HEK293 (cell line): ENCODE measurements around the gene DCHS1.
A peak's percentile ranks its signal among the peaks of the same experiment; 100 is the strongest.

Source experiments
- CTCF ChIA-PET: fragments of 350-600 bp; formaldehyde crosslinking; extraction: SDS; loops from one replicate; lab custom pipeline; 2021; ENCODE audit warnings: antibody characterized with exemption; lab: Yijun Ruan, JAX
- POLR2A ChIA-PET: fragments of 300-600 bp; formaldehyde crosslinking; extraction: SDS; loops from one replicate; lab custom pipeline; 2020; ENCODE audit warnings: antibody characterized with exemption, inconsistent platforms; lab: Yijun Ruan, JAX
- H3K27ac ChIP-seq: fragments of 200-500 bp; sonication (Bioruptor generic); 2 replicates; pipeline ENCODE4 v1.5.1; 2014; ENCODE audit warnings: low read depth, low read length, control low read depth, inconsistent platforms; ENCODE audit errors: extremely low read depth
- H3K36me3 ChIP-seq, 2 experiments: fragments of 200-500 bp in 1 of 2; sonication (Bioruptor generic) in 1 of 2; 1 replicate in 1 of 2; 2 replicates in 1 of 2; pipeline ENCODE4 v1.5.1; 2014 to 2017; ENCODE audit warnings: inconsistent platforms in 2 of 2, low read length in 2 of 2; ENCODE audit not compliant: control insufficient read depth in 2 of 2, insufficient read depth in 1 of 2
- H3K4me1 ChIP-seq: fragments of 200-500 bp; sonication (Bioruptor generic); 2 replicates; pipeline ENCODE4 v1.5.1; 2014; ENCODE audit warnings: mild to moderate bottlenecking, low read length, inconsistent platforms; ENCODE audit not compliant: control insufficient read depth, insufficient read depth
- H3K4me3 ChIP-seq: 2 replicates; pipeline ENCODE4 v1.5.1; 2011; ENCODE audit warnings: low read depth, mild to moderate bottlenecking, control low read depth, low read length, moderate library complexity
- H3K9me3 ChIP-seq: fragments of 200-500 bp; sonication (Bioruptor generic); 2 replicates; pipeline ENCODE4 v1.5.1; 2014; ENCODE audit warnings: low read depth, low read length, inconsistent platforms; ENCODE audit not compliant: control insufficient read depth, insufficient read depth
- CTCF ChIP-seq: fragments of 450-650 bp; formaldehyde crosslinking; IDR thresholded peaks from 2 replicates; pipeline ENCODE4 v1.5.1; 2016; ENCODE audit warnings: missing biosample characterization, missing genetic modification characterization
- EGR2 ChIP-seq: fragments of 450-650 bp; formaldehyde crosslinking; IDR thresholded peaks from 2 replicates; pipeline ENCODE4 v1.5.1; 2016; ENCODE audit warnings: low read depth, missing biosample characterization, missing genetic modification characterization
- GLI2 ChIP-seq: fragments of 450-650 bp; formaldehyde crosslinking; IDR thresholded peaks from 2 replicates; pipeline ENCODE4; 2017; ENCODE audit warnings: missing biosample characterization, missing genetic modification characterization, low read depth, borderline replicate concordance
- KLF7 ChIP-seq: fragments of 450-650 bp; formaldehyde crosslinking; IDR thresholded peaks from 2 replicates; pipeline ENCODE4 v1.5.1; 2016; ENCODE audit warnings: missing biosample characterization, missing genetic modification characterization, borderline replicate concordance
- OVOL3 ChIP-seq: fragments of 450-650 bp; formaldehyde crosslinking; IDR thresholded peaks from 2 replicates; pipeline ENCODE4 v1.5.1; 2016; ENCODE audit warnings: missing biosample characterization, missing genetic modification characterization
- TCF7L2 ChIP-seq: IDR thresholded peaks from 2 replicates; pipeline ENCODE4 v1.6.1; 2011; ENCODE audit warnings: low read depth, mild to moderate bottlenecking, inconsistent platforms, low read length, moderate library complexity, borderline replicate concordance
- TSHZ1 ChIP-seq: fragments of 450-650 bp; formaldehyde crosslinking; IDR thresholded peaks from 2 replicates; pipeline ENCODE4 v1.5.1; 2016; ENCODE audit warnings: missing biosample characterization, missing genetic modification characterization, borderline replicate concordance
- ZNF146 ChIP-seq: fragments of 450-650 bp; formaldehyde crosslinking; IDR thresholded peaks from 2 replicates; pipeline ENCODE4 v1.5.1; 2016; ENCODE audit warnings: missing biosample characterization, missing genetic modification characterization
- ZNF202 ChIP-seq: fragments of 450-650 bp; formaldehyde crosslinking; IDR thresholded peaks from 2 replicates; pipeline ENCODE4 v1.5.1; 2016; ENCODE audit warnings: missing biosample characterization, missing genetic modification characterization, borderline replicate concordance
- ZNF311 ChIP-seq: fragments of 450-650 bp; formaldehyde crosslinking; IDR thresholded peaks from 2 replicates; pipeline ENCODE4 v1.5.1; 2017; ENCODE audit warnings: missing biosample characterization, missing genetic modification characterization, borderline replicate concordance
- ZNF362 ChIP-seq: fragments of 450-650 bp; formaldehyde crosslinking; IDR thresholded peaks from 2 replicates; pipeline ENCODE4 v1.5.1; 2016; ENCODE audit warnings: missing biosample characterization, missing genetic modification characterization
- ZNF404 ChIP-seq: fragments of 450-650 bp; formaldehyde crosslinking; IDR thresholded peaks from 2 replicates; pipeline ENCODE4 v1.5.1; 2017; ENCODE audit warnings: missing biosample characterization, missing genetic modification characterization
- ZNF473 ChIP-seq: fragments of 450-650 bp; formaldehyde crosslinking; IDR thresholded peaks from 2 replicates; pipeline ENCODE4 v1.5.1; 2017; ENCODE audit warnings: missing biosample characterization, missing genetic modification characterization
- ZNF488 ChIP-seq: fragments of 450-650 bp; formaldehyde crosslinking; IDR thresholded peaks from 2 replicates; pipeline ENCODE4 v1.5.1; 2016; ENCODE audit warnings: missing biosample characterization, missing genetic modification characterization
- ZNF626 ChIP-seq: fragments of 450-650 bp; sonication (Bioruptor Pico); formaldehyde crosslinking; IDR thresholded peaks from 2 replicates; pipeline ENCODE4 v1.5.1; 2018; ENCODE audit warnings: missing biosample characterization, missing genetic modification characterization, inconsistent platforms
- ZNF664 ChIP-seq: fragments of 450-650 bp; formaldehyde crosslinking; IDR thresholded peaks from 2 replicates; pipeline ENCODE4 v1.5.1; 2016; ENCODE audit warnings: missing biosample characterization, missing genetic modification characterization
- ZXDB ChIP-seq: fragments of 450-650 bp; formaldehyde crosslinking; IDR thresholded peaks from 2 replicates; pipeline ENCODE4 v1.5.1; 2016; ENCODE audit warnings: missing biosample characterization, missing genetic modification characterization
- TF ChIP-seq, protein P1 (sequence below): fragments of 450-650 bp; formaldehyde crosslinking; IDR thresholded peaks from 2 replicates; pipeline ENCODE4 v1.5.1; 2016; ENCODE audit warnings: missing biosample characterization, missing genetic modification characterization
- TF ChIP-seq, protein P2 (sequence below): fragments of 450-650 bp; formaldehyde crosslinking; IDR thresholded peaks from 2 replicates; pipeline ENCODE4 v1.5.1; 2016; ENCODE audit warnings: missing biosample characterization, missing genetic modification characterization, borderline replicate concordance

The DCHS1 gene

DNA sequence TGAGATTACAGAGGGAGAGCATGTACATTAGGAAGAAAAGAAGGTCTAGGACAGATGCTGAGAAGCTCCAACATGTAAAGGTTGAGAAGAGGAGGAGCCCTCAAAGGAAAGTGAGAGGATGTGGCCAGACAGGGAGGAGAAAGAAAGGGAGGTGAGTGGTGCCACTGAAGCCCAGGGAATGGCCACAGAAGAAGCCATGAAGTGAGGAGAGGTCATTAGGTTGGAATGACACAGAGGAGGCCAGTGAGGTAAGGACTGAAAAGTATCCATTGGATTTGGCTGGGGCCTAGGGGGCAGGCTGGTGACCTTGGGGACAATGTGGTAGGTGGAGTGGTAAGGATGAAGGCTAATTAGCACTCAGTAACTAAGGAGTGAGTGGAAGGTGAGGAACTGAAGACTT is 3.0 kb upstream of the DCHS1 start:
- Histone ChIP-seq H3K9me3 (no peaks in the 10 kb centered on the region), H3K27ac (no peak overlapping the region), H3K4me3 (no peak overlapping the region), H3K4me1 (no peaks in the 10 kb centered on the region), H3K36me3 (no peaks in the 10 kb centered on the region)
- POLR2A ChIA-PET: interaction anchor here (1.1 kb wide), 1 partner anchor 15 kb away, joined by 3 read pairs; no protein-coding TSS in a partner anchor
- TF ChIP-seq ZNF362 (tag by site-specific recombination) (no peak), ZNF626 (tag by site-specific recombination) (no peak), EGR2 (no peak), ZNF473 (tag by site-specific recombination) (no peak), TCF7L2 (no peak), OVOL3 (tag by site-specific recombination) (no peak), TSHZ1 (tag by site-specific recombination) (no peak)
- CTCF ChIA-PET: interaction anchor here (1.2 to 1.8 kb wide), 2 partner anchors 25 to 127 kb away, joined by 5 to 6 read pairs; partner anchors contain the start of gene MRPL17

DNA sequence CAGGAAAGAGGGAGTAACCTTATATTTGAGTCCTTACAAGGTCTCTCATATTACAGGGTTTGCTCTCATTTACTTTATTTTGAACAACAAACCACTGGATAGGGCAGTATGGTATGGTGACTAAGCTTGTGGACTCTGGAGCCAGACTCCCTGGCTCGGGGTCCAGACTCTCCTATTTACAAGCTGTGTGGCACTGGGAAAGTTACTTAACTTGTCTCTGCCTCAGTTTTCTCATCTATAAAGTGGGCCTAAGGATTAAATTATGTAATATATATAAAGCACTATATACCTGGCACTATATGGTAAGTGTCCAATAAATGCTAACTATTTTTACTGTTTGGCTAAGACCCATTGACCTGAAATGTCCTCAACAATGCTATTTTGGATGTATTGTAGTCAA is 1.7 kb upstream of the DCHS1 start:
- no peak for TF ChIP-seq CTCF (tag by site-specific recombination)
- no peak for TF ChIP-seq KLF7 (tag by site-specific recombination)
- peak; percentile 79 for TF ChIP-seq ZNF664 (tag by site-specific recombination)
- TF ChIP-seq, all 188 proteins: peak for 1
- H3K4me1 ChIP-seq: no peaks in the 10 kb centered on the region
- no peaks in the 10 kb centered on the region for H3K36me3 ChIP-seq
- no peak overlapping the region for H3K27ac ChIP-seq
- ChIA-PET POLR2A (interaction anchor here (1.2 kb wide), 1 partner anchor 26 kb away, joined by 3 read pairs; the partner anchor contains the start of gene MRPL17), CTCF (interaction anchor here (0.9 to 2.7 kb wide), 2 partner anchors 9 to 11 kb away, joined by 3 to 13 read pairs; no protein-coding TSS in a partner anchor)
- no peak overlapping the region for H3K4me3 ChIP-seq
- no peaks in the 10 kb centered on the region for H3K9me3 ChIP-seq

- no peaks in the 10 kb centered on the region for H3K4me1 ChIP-seq
- POLR2A ChIA-PET: interaction anchor here (1.2 kb wide), 1 partner anchor 27 kb away, joined by 3 read pairs; the partner anchor contains the start of gene MRPL17
- H3K4me3 ChIP-seq: no peak overlapping the region
- no peak overlapping the region for H3K27ac ChIP-seq
- CTCF ChIA-PET: interaction anchor here (0.9 to 2.7 kb wide), 2 partner anchors 9 to 11 kb away, joined by 3 to 13 read pairs; no protein-coding TSS in a partner anchor
- no peaks in the 10 kb centered on the region for H3K9me3 ChIP-seq
- H3K36me3 ChIP-seq: no peaks in the 10 kb centered on the region
- TF ChIP-seq TCF7L2 (no peak), ZXDB (no peak), GLI2 (no peak), ZNF404 (no peak), ZNF488 (tag by site-specific recombination) (no peak), ZNF311 (no peak), ZNF146 (tag by site-specific recombination) (no peak), ZNF202 (tag by site-specific recombination) (no peak)
- TF ChIP-seq, protein P1, sequence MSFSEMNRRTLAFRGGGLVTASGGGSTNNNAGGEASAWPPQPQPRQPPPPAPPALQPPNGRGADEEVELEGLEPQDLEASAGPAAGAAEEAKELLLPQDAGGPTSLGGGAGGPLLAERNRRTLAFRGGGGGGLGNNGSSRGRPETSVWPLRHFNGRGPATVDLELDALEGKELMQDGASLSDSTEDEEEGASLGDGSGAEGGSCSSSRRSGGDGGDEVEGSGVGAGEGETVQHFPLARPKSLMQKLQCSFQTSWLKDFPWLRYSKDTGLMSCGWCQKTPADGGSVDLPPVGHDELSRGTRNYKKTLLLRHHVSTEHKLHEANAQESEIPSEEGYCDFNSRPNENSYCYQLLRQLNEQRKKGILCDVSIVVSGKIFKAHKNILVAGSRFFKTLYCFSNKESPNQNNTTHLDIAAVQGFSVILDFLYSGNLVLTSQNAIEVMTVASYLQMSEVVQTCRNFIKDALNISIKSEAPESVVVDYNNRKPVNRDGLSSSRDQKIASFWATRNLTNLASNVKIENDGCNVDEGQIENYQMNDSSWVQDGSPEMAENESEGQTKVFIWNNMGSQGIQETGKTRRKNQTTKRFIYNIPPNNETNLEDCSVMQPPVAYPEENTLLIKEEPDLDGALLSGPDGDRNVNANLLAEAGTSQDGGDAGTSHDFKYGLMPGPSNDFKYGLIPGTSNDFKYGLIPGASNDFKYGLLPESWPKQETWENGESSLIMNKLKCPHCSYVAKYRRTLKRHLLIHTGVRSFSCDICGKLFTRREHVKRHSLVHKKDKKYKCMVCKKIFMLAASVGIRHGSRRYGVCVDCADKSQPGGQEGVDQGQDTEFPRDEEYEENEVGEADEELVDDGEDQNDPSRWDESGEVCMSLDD: no peak
- TF ChIP-seq, protein P2, sequence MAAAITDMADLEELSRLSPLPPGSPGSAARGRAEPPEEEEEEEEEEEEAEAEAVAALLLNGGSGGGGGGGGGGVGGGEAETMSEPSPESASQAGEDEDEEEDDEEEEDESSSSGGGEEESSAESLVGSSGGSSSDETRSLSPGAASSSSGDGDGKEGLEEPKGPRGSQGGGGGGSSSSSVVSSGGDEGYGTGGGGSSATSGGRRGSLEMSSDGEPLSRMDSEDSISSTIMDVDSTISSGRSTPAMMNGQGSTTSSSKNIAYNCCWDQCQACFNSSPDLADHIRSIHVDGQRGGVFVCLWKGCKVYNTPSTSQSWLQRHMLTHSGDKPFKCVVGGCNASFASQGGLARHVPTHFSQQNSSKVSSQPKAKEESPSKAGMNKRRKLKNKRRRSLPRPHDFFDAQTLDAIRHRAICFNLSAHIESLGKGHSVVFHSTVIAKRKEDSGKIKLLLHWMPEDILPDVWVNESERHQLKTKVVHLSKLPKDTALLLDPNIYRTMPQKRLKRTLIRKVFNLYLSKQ (tag by site-specific recombination): no peak
Observed at GRCh38 chr11:6656936-6657335, 1.3 kb upstream of the DCHS1 start.
